GM23338 (cell line): ENCODE data around the gene GRIP2. TPM values are rescaled to one million over a fixed set of nuclear protein-coding genes. Genes with fewer than 3 reads are reported as not detected.

Experiments
- ATAC-seq: fragments of 200-7000 bp; cut with Tn5 transposase; 3 replicates; pipeline ENCODE4 v1.9.1; 2020
- DNase-seq: peaks from one replicate; pipeline ENCODE4 v3.0.0-alpha.2; 2015; ENCODE audit warnings: low spot score
- H2AFZ ChIP-seq: fragments of 200-600 bp; sonication (generic); 2 replicates; pipeline ENCODE4 v1.8.0; 2016; ENCODE audit warnings: antibody characterized with exemption, mild to moderate bottlenecking, moderate library complexity
- H3F3A ChIP-seq: fragments of 200-600 bp; sonication (generic); replicated peaks from 2 replicates; pipeline ENCODE4 v1.8.0; 2017; ENCODE audit warnings: antibody characterized with exemption, mixed run types, low read depth
- H3K27ac ChIP-seq: fragments of 200-600 bp; sonication (generic); 2 replicates; pipeline ENCODE4 v1.6.1; 2016; ENCODE audit warnings: low read depth
- H3K27me3 ChIP-seq: fragments of 200-600 bp; sonication (generic); 2 replicates; pipeline ENCODE4 v1.8.0; 2016; ENCODE audit warnings: mild to moderate bottlenecking, mixed run types, moderate library complexity; ENCODE audit not compliant: insufficient read depth
- H3K36me3 ChIP-seq: fragments of 200-600 bp; sonication (generic); 2 replicates; pipeline ENCODE4 v1.8.0; 2016; ENCODE audit warnings: mild to moderate bottlenecking; ENCODE audit not compliant: insufficient read depth
- H3K4me1 ChIP-seq: fragments of 200-600 bp; sonication (generic); 2 replicates; pipeline ENCODE4 v1.8.0; 2016; ENCODE audit warnings: mild to moderate bottlenecking, moderate library complexity; ENCODE audit not compliant: insufficient read depth
- H3K4me2 ChIP-seq: fragments of 200-600 bp; sonication (generic); 2 replicates; pipeline ENCODE4 v1.7.1; 2017; ENCODE audit warnings: mixed run types
- H3K4me3 ChIP-seq: fragments of 200-600 bp; sonication (generic); 2 replicates; pipeline ENCODE4 v1.6.1; 2016; ENCODE audit warnings: mixed run types
- H3K79me2 ChIP-seq: fragments of 200-600 bp; sonication (generic); replicated peaks from 2 replicates; pipeline ENCODE4 v1.8.0; 2017; ENCODE audit warnings: mild to moderate bottlenecking; ENCODE audit not compliant: insufficient read depth
- H3K9me2 ChIP-seq: fragments of 200-600 bp; sonication (generic); 2 replicates; pipeline ENCODE4 v1.8.0; 2017; ENCODE audit not compliant: insufficient read depth
- H4K20me1 ChIP-seq: fragments of 200-600 bp; sonication (generic); replicated peaks from 2 replicates; pipeline ENCODE4 v1.8.0; 2017; ENCODE audit warnings: mild to moderate bottlenecking; ENCODE audit not compliant: insufficient read depth
- H3K27ac Mint-ChIP-seq: 2 replicates; pipeline ENCODE4 v1.8.0; 2020; ENCODE audit warnings: inconsistent platforms, mild to moderate bottlenecking, moderate library complexity, mixed read lengths
- H3K27me3 Mint-ChIP-seq: 3 replicates; pipeline ENCODE4 v1.8.0; 2022; ENCODE audit warnings: low read depth, mild to moderate bottlenecking, moderate library complexity, mixed read lengths, inconsistent platforms; ENCODE audit not compliant: insufficient read depth, poor library complexity
- H3K36me3 Mint-ChIP-seq: 3 replicates; pipeline ENCODE4 v1.8.0; 2021; ENCODE audit warnings: low read depth, mild to moderate bottlenecking, inconsistent platforms, moderate library complexity, mixed read lengths
- H3K4me1 Mint-ChIP-seq: 3 replicates; pipeline ENCODE4 v1.8.0; 2020; ENCODE audit warnings: mild to moderate bottlenecking, inconsistent platforms, mixed read lengths
- H3K4me3 Mint-ChIP-seq: 3 replicates; pipeline ENCODE4 v1.8.0; 2021; ENCODE audit warnings: moderate library complexity, mild to moderate bottlenecking, inconsistent platforms, mixed read lengths
- H3K9me3 Mint-ChIP-seq: 3 replicates; pipeline ENCODE4 v1.8.0; 2020; ENCODE audit warnings: moderate library complexity, mild to moderate bottlenecking, inconsistent platforms, mixed read lengths
- CREB1 ChIP-seq: fragments of 250-450 bp; sonication (Bioruptor Pico); IDR thresholded peaks from 2 replicates; pipeline ENCODE4 v1.5.0; 2020; ENCODE audit warnings: low read depth, mild to moderate bottlenecking, moderate library complexity
- ETS1 ChIP-seq: IDR thresholded peaks from 2 replicates; pipeline ENCODE4 v1.6.1; 2016; ENCODE audit warnings: antibody characterized with exemption
- ZNF331 ChIP-seq: fragments of 250-450 bp; sonication (Bioruptor Pico); IDR thresholded peaks from 2 replicates; pipeline ENCODE4 v1.5.0; 2020; ENCODE audit warnings: low read depth, mild to moderate bottlenecking, moderate library complexity
- ZNF462 ChIP-seq: fragments of 250-450 bp; sonication (Bioruptor Pico); IDR thresholded peaks from 2 replicates; pipeline ENCODE4 v1.5.0; 2020; ENCODE audit warnings: mild to moderate bottlenecking, moderate library complexity
- polyA plus RNA-seq: library from polyadenylated mRNA; unstranded; fragments of >200 nt; fragmentation: Nextera tagmentation; extraction: Ambion mirVana; gene quantifications from 2 replicates; pipeline ENCODE4 v1.2.1, GENCODE V29; 2016
- total RNA-seq: library from RNA; depleted of rRNA; stranded (reverse); fragments of >200 nt; shearing (Covaris generic); gene quantifications from 2 replicates; pipeline ENCODE4 v1.2.3, GENCODE V29; 2014
- TF ChIP-seq, protein P1 (sequence below): IDR thresholded peaks from one replicate; pipeline ENCODE4 v1.6.1; 2018; ENCODE audit warnings: antibody characterized with exemption; ENCODE audit not compliant: unreplicated experiment

GRIP2 gene
- total and polyA plus RNA-seq, 2 experiments from 2014 or later: 3.6 to 5.8 TPM

- H3K4me1 ChIP-seq: peaks cover 8% of the 10 kb centered on the region; the same call in 1 of the 2 replicates
- no peaks in the 10 kb centered on the region for H3K27me3 ChIP-seq
- H3K4me2 ChIP-seq: no peak overlapping the region
- H3K27ac Mint-ChIP-seq: no peak overlapping the region
- DNase-seq (no peak), ATAC-seq (no peak)
- H4K20me1 ChIP-seq: no peaks in the 10 kb centered on the region; the same call in 1 of the 2 replicates
- H3K36me3 Mint-ChIP-seq: no peaks in the 10 kb centered on the region
- H3F3A ChIP-seq: no peaks in the 10 kb centered on the region
- H2AFZ ChIP-seq: no peak overlapping the region
- no peaks in the 10 kb centered on the region for H3K36me3 ChIP-seq
- H3K9me3 Mint-ChIP-seq: no peaks in the 10 kb centered on the region
- no peak overlapping the region for H3K4me3 Mint-ChIP-seq
- peaks cover 10% of the 10 kb centered on the region for H3K4me1 Mint-ChIP-seq
- TF ChIP-seq, protein P1, sequence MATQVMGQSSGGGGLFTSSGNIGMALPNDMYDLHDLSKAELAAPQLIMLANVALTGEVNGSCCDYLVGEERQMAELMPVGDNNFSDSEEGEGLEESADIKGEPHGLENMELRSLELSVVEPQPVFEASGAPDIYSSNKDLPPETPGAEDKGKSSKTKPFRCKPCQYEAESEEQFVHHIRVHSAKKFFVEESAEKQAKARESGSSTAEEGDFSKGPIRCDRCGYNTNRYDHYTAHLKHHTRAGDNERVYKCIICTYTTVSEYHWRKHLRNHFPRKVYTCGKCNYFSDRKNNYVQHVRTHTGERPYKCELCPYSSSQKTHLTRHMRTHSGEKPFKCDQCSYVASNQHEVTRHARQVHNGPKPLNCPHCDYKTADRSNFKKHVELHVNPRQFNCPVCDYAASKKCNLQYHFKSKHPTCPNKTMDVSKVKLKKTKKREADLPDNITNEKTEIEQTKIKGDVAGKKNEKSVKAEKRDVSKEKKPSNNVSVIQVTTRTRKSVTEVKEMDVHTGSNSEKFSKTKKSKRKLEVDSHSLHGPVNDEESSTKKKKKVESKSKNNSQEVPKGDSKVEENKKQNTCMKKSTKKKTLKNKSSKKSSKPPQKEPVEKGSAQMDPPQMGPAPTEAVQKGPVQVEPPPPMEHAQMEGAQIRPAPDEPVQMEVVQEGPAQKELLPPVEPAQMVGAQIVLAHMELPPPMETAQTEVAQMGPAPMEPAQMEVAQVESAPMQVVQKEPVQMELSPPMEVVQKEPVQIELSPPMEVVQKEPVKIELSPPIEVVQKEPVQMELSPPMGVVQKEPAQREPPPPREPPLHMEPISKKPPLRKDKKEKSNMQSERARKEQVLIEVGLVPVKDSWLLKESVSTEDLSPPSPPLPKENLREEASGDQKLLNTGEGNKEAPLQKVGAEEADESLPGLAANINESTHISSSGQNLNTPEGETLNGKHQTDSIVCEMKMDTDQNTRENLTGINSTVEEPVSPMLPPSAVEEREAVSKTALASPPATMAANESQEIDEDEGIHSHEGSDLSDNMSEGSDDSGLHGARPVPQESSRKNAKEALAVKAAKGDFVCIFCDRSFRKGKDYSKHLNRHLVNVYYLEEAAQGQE: no peak
- TF ChIP-seq CREB1 (CRISPR knock-in tag): no peak
- no peak for TF ChIP-seq ZNF331
- no peak for TF ChIP-seq ZNF462 (CRISPR knock-in tag)
- no peak for TF ChIP-seq ETS1
- H3K9me2 ChIP-seq: no peaks in the 10 kb centered on the region
- no peak overlapping the region for H3K4me3 ChIP-seq
- no peak overlapping the region for H3K27ac ChIP-seq
- H3K27me3 Mint-ChIP-seq: peaks cover 2% of the 10 kb centered on the region
- H3K79me2 ChIP-seq: no peaks in the 10 kb centered on the region
Measured at GRCh38 chr3:14586611-14587010, 46.5 kb upstream of the GRIP2 start.
